ENCODE results near the gene PAX2.
"Not testable (repeated sequence)": the region's sequence is repeated elsewhere in the genome, so short reads cannot be mapped to it uniquely, and the experiment has no call there.

The PAX2 gene

DNA sequence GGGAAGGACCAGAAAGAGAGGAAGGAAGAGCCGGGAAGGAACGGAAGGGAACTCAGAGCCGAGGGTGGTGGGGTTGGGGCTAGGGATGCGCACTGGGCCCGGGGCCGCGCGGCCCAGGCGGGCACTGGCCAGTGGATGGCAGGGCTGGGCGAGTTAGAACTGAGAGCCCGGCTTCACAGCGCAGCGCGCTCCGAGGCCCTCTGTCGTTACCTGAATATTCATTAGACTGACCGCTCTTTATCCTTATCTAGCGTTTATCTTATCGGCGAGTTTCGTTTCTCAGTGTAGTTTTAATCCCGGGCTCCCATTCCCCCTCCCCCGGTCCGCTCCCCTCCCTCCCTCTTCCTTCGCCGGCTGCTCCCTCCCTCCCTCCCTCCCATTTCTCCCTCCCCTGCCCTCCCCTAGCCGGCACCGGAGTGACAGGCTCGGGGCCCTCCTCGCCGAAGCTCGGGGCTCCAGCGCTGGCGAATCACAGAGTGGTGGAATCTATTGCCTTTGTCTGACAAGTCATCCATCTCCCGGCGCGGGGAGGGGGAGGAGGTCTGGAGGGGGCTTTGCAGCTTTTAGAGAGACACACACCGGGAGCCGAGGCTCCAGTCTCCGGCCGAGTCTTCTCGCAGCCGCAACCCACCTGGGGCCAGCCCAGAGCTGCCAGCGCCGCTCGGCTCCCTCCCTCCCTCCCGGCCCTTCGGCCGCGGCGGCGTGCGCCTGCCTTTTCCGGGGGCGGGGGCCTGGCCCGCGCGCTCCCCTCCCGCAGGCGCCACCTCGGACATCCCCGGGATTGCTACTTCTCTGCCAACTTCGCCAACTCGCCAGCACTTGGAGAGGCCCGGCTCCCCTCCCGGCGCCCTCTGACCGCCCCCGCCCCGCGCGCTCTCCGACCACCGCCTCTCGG, at the start of gene PAX2:
Gene PAX2 (plus strand): TSS at position 596 of the 895 bp plus-strand sequence. CDS start 679 bp downstream, outside the sequence.
- no peak for DNase-seq (ENCODE audit: low read depth in 2 of 2)

DNA sequence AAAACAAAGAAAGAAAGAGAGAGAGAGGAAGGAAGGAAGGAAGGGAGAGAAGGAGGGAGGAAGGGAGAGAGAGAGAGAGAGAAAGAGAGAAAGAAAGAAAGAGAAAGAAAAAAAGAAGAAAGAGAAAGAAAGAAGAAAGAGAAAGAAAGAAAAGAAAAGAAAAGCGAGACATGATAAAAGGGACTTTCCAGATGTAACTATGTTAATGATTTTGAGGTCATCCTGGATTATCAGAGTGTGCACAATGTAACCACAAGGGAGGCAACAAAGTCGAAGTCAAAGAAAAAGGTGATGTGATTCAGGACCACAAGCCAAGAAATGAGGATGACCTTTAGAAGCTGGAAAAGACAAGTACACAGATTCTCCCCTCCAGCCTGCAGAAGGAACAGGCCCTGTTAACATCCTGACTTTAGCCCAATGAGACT, 48.9 kb upstream of the PAX2 start:
- DNase-seq (ENCODE audit: low read depth in 2 of 2), result no peak

DNA sequence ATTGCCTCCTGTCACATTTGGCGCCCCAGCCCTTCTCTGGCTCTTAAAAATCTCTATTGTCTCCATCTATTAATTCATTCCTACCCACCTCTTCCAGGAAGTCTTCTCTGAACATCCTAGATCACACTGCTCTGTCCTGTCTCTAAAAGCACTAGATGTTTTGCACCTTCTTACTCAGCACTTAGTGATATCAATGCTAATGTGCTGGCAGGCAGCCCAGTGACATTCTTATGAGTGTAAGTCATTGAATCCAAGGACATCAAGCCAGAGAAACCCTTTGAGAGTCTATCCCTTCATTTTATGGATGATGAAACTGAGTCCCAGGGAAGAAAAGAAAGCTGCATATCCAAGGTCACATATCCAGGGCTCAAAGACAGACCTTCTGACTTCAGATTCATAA, 48.3 kb upstream of the PAX2 start:
- DNase-seq (ENCODE audit: low read depth in 2 of 2), result no peak

DNA sequence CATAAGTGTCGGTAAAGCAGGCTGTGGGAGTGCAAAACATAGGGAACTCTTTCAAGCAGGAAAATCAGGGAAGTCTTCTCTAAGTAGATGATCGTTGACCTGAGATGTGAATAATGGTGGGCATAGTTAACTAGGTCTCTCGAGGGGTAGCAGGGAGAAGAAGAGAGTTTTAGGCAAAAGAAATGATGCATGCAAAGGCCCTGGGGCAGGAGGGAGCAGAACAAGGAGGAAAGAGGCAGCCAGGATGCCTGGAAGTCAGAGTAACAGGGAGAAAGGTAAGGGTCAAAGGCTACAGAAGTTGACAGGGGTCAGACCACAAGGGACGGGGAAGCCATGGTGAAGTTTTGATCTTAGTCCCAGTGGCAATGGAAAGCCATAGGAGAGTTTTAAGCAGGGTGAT, 47.8 kb upstream of the PAX2 start:
- no peak for DNase-seq (ENCODE audit: low read depth in 2 of 2)

DNA sequence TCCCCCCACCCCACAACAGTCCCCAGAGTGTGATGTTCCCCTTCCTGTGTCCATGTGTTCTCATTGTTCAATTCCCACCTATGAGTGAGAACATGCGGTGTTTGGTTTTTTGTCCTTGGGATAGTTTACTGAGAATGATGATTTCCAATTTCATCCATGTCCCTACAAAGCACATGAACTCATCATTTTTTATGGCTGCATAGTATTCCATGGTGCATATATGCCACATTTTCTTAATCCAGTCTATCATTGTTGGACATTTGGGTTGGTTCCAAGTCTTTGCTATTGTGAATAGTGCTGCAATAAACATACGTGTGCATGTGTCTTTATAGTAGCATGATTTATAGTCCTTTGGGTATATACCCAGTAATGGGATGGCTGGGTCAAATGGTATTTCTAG, 43.7 kb upstream of the PAX2 start:
- DNase-seq (ENCODE audit: low read depth in 2 of 2), result not testable (repeated sequence)

DNA sequence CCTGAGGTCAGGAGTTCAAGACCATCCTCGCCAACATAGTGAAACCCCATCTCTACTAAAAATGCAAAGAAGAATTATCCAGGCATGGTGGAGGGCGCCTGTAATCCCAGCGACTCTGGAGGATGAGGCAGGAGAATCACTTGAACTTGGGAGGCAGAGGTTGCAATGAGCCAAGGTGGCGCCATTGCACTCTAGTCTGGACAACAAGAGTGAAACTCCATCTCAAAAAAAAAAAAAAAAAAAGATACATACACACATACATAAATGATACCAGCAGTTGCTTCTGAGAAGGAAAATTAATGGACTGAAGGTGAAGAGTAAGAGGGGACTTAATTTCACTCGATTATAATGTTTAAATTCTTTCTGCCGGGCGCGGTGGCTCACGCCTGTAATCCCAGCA, 40.2 kb upstream of the PAX2 start:
- DNase-seq (ENCODE audit: low read depth in 2 of 2), result no peak

DNA sequence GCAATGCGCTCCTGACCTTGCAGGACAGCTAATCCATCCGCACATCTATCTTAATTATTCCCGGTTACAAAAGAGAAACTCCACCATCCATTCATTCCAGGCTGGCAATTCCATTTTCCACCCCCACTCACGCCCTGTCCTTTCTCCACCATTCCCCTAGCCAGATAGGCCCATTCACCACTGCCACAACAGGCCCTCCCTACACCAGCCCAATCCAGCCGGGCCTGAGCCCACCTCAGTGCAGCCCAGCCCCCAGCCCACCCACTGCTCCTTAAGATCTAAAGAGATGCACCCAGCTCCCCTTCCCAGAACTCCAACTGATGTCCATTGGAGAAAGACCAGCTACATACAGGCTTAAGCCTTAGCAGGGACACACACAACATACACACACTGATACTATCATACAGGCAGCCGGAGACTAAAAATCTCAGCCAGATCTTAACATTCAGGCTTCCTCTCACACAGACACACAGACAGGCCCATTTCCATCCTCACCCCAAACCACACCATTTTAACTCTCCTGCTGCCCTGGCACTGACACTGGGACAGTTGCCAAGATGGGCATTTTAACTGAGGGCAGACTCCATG, 38.0 kb upstream of the PAX2 start:
- DNase-seq (ENCODE audit: low read depth in 2 of 2), result no peak

DNA sequence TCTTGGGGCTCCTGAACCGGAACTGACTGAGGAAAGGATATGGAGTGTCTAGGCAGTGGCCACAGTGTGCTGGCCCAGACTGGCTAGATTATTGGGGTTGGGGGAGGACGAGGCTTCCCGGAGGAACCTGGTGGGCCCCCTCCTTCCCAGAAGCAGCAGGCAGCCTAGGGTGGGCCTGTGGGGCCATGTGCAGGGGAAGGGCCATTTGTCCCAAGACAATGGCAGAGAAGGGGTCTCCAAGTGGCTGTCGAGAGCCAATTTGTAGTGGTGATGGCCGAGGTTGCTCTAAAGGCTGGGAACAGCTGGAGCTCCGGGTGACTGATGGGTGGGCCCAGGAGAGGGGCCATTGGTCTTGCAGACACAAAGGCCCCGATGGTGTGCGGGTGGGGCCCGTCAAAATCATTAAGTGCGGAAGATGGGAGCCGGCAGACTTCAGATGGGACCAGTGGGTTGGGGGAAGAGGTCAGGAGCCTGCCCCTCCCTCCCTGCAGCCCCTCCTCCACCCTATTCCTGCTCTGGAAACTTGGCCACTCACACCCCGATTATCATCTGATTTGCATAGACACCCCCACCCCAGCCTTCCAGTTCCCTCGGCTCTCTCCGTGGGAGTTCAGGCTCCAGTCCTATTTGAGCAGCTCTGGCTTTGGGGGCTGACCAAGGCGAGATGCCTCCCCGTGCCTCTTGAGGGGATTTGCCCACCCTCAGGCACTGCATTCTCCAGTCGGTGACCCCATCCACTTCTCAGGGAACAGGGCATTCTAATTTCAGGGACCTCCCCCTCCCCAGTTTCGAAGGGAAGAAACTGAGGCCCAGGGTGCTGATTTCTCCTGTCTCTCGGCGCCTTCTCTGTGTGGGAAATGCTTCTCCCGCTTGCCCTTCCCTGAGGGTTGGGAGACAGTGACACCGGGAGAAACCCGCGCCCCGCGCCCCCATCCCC, 36.0 kb upstream of the PAX2 start:
- no peak for DNase-seq (ENCODE audit: low read depth in 2 of 2)

DNA sequence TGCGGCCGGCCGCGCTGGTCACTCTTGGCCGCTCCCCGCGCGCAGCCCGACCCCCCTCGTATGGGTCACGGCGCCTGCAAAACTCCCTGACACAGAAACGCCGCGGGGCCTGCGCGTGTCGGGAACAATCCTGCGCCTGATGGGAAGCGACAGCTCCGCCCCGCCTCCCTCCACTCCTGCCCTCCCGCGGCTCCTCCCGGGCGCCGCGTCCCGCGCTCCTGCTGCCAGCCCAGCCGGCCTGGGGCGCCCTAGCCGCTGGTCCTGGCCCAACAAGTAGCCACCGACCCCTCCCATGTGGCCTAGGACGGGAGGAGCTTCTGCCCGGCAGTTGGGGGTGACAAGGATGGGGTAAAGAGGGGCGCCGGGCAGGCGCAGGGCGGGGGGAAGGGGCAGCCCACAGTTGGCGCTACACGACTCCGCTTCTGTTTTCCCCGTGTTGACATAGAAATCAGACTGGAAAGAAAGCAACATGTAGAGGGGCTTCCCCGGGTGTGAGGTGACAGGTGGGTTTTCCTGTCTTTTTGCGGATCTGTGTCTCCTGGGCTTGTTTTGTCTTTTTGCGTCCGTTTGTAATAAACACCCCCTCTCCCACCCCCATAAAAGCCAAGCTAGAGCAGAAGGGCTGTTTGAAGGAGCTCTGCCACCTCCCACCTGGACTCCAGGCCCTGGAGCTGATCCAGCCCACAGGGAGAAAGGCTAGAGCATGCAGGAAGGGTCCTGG, 35.1 kb upstream of the PAX2 start:
- DNase-seq (ENCODE audit: low read depth in 2 of 2), result no peak

DNA sequence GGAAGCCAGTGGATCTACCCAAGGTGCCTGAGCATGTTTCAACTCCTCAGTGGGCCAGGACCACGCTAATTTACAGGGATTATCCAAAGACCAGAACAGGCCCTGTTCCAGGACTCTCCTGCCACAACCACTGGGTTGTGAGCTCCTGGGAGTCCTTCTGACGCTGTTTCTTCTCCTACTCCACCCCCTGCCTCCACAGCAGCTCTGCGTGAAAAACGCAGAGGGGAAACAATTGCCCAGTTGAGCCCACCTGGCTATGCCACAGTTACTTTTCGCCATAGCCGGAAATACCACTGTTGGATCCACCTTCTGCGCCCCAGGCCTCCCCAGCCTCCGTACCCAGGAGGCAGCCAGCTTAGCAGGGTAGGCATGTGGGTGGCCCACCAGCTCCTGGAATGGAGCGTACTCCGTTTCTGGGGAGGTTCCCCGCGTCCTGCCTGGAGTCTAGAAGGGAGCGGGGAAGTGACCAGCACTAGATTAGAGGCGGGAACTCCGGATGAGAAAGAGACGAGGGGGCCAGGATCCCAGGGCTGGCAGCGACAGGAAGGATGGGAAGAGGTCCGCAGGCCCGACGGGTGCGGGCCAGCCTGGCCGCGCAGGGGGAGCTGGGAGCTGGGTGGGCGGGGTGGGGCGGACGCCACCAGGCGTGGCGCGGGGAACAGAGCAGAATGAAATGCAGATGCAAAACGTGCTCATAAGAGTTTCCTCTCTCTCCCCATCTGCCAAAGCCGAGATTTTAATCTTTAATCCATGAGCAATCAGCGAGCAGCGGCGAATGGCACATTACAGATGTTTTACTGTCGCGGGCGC, 32.1 kb upstream of the PAX2 start:
- no peak for DNase-seq (ENCODE audit: low read depth in 2 of 2)

DNA sequence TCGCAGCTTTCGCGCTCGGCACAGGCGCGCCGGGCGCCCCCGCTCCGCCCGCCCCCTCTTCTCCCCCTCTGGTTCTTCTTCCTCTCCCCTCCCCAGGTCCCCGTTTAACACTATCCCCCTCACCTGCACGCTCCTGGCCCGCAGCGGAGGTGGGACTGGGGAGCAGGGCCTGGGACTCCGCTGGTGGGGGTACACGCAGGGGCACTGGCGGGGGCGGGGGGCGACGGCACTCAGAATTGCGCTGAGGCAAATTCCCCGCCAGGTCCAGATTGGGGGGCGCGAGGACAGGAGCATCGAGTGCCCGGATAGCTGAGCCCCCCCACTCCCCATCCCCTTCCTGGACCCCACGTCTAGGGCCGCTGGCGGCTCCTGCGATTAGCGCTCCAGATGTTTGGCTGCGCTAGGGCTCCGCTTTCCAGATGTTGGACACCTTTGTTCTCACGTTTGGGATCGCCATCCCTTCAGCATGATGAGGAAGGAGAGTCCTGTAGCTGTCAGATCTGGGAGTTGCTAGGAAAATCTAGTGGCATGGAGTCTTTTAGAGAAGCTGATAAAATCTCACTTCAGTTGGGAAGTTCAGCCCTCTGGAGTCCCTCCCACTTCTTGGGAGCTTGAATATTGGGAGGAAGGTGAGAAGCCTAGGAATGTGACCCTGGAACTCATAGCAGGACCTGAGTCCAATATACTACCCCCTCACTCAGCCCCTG, 31.4 kb upstream of the PAX2 start:
- DNase-seq (ENCODE audit: low read depth in 2 of 2), result no peak

DNA sequence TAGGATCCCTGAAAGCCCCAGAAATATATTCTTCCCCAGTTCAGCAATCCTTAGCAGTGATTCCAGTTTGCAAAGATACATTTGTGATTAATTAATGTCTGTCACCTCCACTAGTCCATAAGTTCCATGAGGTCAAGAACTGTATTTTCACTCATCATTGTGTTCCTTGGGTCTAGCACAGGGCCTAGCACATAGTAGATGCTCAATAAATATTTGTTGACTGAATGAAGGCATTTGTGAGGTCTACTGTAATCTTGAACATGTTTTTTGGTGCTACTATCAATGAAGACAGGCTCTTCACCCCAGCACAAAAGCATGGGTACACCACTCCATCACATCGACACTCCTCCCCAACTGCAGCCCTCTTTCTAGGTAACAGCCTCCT, 30.8 kb upstream of the PAX2 start:
- no peak for DNase-seq (ENCODE audit: low read depth in 2 of 2)

DNA sequence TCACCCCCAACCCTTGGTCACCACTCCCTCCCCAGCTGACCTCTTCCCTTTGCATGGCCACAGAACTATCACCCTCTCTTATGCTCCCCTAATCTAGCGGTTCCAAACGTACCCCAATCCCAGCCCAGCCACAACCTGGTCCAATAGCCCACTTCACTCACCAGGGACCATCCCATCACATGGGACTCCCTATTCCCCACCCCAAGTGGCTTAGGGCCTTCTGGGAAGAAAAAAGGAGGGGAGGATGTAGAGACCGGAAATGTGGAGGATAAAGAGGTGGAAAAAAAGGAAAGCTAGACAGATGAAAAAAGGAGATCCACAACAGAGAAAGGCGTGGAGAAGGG, 30.3 kb upstream of the PAX2 start:
- DNase-seq (ENCODE audit: low read depth in 2 of 2), result no peak

DNA sequence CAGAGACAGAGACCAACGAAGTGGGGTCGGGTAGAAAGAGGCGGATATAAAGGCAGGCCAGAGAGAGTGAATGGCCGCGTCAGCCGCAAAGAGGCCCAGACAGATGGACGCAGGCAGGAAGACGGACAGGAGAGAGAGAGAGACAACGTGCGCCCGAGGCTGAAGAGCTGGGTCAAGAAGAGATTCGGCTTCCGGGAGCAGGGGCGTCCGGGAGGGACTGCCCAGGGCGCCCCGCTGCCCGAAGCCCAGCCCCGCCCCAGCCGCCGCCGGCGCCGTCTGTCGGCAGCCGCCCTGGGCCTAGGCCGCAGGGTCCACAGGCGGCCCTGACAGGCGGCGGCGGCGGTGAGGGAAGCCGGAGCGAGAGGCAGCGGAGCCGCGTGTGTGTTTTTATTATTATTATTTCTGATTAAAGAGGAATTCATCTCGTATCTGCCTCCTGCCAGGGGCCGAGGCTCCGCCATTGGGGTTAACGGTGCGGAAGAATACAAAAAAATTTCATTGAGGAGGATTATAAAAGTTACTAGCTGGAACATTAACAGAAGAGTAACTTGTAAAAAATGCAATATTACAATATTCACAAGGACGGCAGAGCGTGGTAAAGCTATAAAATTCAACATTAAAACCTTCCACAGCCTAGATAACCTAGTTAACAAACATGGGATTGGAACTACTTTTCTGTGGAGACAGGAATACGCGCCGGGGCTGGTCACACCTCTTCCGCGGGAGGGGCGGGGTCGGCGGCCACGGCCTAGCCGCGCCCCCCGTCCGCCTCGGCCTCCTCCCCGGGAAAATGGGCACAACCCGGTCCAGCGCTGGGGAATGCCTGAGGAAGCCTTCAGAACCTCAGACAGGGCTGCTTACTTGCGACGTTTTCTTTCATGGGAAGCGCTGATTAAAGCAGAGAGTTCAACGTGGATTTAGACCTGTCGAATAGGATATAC, 29.7 kb upstream of the PAX2 start:
- DNase-seq (ENCODE audit: low read depth in 2 of 2), result no peak

DNA sequence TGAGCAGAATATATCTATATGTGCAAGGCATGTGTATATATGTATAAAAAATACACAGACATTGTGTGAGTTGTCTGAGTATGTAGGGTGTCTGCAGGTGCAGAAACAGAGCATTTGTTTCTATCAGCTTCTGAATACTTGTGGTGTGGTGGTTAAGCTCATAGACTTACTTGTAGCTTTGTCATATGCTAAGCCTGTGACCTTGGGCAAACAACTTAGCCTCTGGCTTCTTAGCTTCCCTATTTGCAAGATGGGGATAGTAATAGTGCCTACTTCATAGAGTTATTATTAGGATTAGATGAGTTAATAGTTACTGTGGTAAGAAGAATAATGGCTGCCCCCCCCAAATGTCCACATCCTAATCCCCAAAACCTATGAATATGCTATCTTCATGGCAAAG, 28.2 kb upstream of the PAX2 start:
- DNase-seq (ENCODE audit: low read depth in 2 of 2), result no peak

DNA sequence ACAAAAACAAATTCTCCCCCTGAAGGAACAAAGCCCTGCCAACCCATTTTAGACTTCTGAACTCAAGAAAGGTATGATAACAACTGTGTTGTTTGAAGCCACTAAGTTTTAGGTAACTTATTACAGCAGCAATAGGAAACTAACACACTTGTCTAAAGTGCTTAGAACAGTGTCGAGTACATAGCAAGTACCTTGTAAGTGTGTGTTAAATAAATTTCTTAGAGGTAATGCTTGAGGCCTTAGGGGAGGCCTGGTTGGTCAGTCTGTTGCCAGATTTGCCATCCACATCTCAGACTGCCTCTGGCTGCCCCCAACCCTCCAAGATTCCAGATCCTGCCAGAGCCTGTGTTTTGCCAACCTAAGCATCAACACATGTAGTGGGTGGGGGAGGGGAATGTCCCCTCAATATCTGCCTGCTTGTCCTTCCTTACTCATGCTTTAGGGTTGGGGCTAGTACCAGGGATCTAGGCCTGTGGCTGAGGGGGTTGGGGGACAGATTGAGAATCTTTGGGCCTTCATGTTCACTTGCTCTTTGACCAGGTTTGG, 27.1 kb upstream of the PAX2 start:
- no peak for DNase-seq (ENCODE audit: low read depth in 2 of 2)

DNA sequence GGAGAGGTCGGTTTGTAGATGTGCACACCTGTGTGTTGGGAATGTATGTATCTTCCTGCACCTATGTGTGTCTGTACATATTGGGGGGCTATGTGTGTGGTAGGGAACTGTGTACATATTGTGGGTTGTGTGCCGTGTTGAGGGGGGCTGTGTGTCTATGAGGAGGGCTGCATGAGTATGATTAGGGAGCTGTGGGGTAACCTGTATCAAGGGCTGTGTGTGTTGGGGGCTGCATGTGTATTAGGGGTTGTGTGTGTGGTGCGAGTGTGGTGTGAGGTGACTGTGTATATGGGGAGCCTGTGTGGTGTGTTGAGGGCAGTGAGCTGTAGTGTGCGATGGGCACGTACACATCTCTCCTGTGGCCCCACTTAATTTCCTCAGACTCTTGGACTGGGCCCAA, 22.2 kb upstream of the PAX2 start:
- DNase-seq (ENCODE audit: low read depth in 2 of 2), result no peak

DNA sequence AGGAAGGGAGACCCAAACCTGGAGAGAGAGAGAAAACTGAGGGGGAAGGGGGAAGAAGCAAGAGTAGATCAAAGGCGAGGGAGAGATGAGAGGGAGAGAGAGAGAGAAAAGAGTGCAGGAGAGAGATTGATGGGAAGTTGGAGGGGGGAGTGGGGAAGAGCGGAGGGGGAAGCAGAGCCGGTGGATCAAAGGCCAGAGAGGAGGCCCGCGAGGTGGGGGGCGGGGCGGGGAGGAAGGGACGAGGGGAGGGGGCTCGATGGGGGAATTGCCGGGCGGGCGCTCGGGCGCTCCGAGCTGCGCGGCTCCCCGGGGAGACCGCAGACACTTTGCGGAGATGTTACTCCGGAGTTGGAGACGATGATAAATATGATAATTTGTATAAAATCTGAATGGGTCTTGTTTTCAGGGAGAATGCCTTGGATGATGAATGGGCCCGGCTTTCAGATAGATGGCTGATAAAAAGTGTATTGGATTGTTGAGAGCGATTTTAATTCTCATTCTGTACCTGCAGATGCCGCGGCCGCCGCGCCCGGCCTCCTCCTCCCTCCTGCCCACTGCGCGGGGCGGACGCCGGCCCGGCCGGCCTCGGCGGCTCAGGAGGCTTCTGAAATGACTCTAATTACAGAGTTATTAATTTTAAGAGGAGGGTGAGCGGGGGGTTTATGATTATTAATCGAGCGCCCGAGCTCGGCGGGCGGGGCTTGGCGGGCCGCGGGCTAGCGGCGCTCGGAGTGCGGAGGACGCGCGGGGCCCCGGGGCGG, 21.4 kb upstream of the PAX2 start:
- no peak for DNase-seq (ENCODE audit: low read depth in 2 of 2)
